ENCODE data around the gene RPS3.

- TF ChIP-seq, protein P1, sequence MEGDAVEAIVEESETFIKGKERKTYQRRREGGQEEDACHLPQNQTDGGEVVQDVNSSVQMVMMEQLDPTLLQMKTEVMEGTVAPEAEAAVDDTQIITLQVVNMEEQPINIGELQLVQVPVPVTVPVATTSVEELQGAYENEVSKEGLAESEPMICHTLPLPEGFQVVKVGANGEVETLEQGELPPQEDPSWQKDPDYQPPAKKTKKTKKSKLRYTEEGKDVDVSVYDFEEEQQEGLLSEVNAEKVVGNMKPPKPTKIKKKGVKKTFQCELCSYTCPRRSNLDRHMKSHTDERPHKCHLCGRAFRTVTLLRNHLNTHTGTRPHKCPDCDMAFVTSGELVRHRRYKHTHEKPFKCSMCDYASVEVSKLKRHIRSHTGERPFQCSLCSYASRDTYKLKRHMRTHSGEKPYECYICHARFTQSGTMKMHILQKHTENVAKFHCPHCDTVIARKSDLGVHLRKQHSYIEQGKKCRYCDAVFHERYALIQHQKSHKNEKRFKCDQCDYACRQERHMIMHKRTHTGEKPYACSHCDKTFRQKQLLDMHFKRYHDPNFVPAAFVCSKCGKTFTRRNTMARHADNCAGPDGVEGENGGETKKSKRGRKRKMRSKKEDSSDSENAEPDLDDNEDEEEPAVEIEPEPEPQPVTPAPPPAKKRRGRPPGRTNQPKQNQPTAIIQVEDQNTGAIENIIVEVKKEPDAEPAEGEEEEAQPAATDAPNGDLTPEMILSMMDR (IDR thresholded peaks at IDR 0.05; ENCODE audit: extremely low read depth in 1 of 2, insufficient read depth in 1 of 2, low read depth in 1 of 2, low read length in 2 of 2): no peak
- no peak for TF ChIP-seq POLR2AphosphoS5 (IDR thresholded peaks at IDR 0.05; ENCODE audit: insufficient read depth, low read depth, low read length)
- TF ChIP-seq POLR2A (IDR thresholded peaks at IDR 0.05; ENCODE audit: low read depth, low read length): no peak
Observed at GRCh38 chr11:75371949-75372876, 27.1 kb upstream of the RPS3 start.

Data from endothelial cell of umbilical vein (primary cell).